Testis (tissue), 2 donors: ENCODE measurements around the gene TNNC2.

ENCODE experiments used
- POLR2A ChIP-seq: fragments of 450-650 bp; IDR thresholded peaks from one replicate; pipeline ENCODE4 v1.6.1; 2017; ENCODE audit warnings: antibody characterized with exemption, mild to moderate bottlenecking, moderate library complexity
- TF ChIP-seq, protein P1 (sequence below), 3 experiments: fragments of 450-650 bp in 2 of 3; fragments of 200-600 bp in 1 of 3; sonication (generic) in 1 of 3; IDR thresholded peaks; one replicate each; pipeline ENCODE4 v1.5.1; 2016 to 2019; ENCODE audit warnings: antibody characterized with exemption in 3 of 3, mild to moderate bottlenecking in 2 of 3, moderate library complexity in 1 of 3

DNA sequence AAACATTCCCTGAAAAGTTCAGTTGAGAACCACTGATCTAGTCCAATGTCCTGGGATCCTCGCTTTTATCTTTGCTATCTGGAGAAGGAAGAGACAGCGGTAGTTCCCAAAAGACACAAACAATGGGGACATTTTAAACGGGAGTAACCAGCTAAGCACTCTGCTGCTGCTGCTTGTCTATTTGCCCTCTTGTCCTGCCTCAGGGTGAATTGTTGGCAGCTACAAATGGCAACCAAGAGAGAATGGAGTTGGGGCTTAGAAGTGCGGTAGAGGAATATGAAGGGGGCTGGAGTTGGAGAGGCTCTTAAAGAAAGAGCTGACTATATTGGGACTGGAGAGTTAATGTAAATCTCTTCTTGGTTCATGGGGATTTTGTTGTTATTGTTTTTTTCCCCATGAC is 47.5 kb upstream of the TNNC2 start:
- TF ChIP-seq, protein P1, sequence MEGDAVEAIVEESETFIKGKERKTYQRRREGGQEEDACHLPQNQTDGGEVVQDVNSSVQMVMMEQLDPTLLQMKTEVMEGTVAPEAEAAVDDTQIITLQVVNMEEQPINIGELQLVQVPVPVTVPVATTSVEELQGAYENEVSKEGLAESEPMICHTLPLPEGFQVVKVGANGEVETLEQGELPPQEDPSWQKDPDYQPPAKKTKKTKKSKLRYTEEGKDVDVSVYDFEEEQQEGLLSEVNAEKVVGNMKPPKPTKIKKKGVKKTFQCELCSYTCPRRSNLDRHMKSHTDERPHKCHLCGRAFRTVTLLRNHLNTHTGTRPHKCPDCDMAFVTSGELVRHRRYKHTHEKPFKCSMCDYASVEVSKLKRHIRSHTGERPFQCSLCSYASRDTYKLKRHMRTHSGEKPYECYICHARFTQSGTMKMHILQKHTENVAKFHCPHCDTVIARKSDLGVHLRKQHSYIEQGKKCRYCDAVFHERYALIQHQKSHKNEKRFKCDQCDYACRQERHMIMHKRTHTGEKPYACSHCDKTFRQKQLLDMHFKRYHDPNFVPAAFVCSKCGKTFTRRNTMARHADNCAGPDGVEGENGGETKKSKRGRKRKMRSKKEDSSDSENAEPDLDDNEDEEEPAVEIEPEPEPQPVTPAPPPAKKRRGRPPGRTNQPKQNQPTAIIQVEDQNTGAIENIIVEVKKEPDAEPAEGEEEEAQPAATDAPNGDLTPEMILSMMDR (IDR thresholded peaks at IDR 0.05): no peak
- TF ChIP-seq POLR2A: no peak
